Measurements from ENCODE around the gene OR52A1.

Gene OR52A1

DNA sequence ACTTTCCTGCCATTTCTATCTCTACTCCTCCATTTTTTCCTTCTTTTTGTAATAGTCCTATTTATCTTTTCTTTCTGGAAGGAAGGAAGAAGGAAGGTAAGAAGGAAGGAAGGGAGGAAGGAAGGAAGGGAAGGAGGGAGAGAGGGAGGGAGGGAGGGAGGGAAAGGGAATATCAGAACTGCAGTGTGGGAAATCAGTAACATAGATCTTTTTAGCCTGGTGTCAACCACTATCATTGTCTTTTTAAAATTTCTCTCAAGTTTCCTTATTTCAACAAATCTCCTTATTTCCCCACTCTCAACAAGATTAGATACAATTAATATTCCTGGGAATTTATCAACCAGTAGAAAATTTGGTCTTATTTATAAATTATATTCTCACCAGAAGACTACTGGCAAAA is 51.5 kb downstream of the OR52A1 start:
- Histone ChIP-seq H3K4me3 (ENCODE audit: low read depth, low read length) (no peak overlapping the region), H3K4me1 (ENCODE audit: control insufficient read depth, insufficient read depth, low read length) (no peaks in the 10 kb centered on the region), H3K27ac (ENCODE audit: extremely low read depth, low read depth, low read length) (no peak overlapping the region), H3K36me3 (ENCODE audit: control insufficient read depth in 2 of 2, insufficient read depth in 1 of 2, low read length in 2 of 2) (no peaks in the 10 kb centered on the region), H3K9me3 (ENCODE audit: control insufficient read depth, insufficient read depth, low read depth, low read length) (no peaks in the 10 kb centered on the region)
- no peak for TF ChIP-seq FEZF1 (tag by site-specific recombination; IDR thresholded peaks at IDR 0.05)
- TF ChIP-seq ZBTB17 (tag by site-specific recombination; IDR thresholded peaks at IDR 0.05) = no peak
- TF ChIP-seq ZNF623 (tag by site-specific recombination; IDR thresholded peaks at IDR 0.05) = no peak
- TF ChIP-seq, protein P1, sequence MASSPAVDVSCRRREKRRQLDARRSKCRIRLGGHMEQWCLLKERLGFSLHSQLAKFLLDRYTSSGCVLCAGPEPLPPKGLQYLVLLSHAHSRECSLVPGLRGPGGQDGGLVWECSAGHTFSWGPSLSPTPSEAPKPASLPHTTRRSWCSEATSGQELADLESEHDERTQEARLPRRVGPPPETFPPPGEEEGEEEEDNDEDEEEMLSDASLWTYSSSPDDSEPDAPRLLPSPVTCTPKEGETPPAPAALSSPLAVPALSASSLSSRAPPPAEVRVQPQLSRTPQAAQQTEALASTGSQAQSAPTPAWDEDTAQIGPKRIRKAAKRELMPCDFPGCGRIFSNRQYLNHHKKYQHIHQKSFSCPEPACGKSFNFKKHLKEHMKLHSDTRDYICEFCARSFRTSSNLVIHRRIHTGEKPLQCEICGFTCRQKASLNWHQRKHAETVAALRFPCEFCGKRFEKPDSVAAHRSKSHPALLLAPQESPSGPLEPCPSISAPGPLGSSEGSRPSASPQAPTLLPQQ (tag by site-specific recombination; IDR thresholded peaks at IDR 0.05) = no peak
- no peak for TF ChIP-seq TRIM28 (IDR thresholded peaks at IDR 0.05; ENCODE audit: borderline replicate concordance, low read length)
- TF ChIP-seq, protein P2, sequence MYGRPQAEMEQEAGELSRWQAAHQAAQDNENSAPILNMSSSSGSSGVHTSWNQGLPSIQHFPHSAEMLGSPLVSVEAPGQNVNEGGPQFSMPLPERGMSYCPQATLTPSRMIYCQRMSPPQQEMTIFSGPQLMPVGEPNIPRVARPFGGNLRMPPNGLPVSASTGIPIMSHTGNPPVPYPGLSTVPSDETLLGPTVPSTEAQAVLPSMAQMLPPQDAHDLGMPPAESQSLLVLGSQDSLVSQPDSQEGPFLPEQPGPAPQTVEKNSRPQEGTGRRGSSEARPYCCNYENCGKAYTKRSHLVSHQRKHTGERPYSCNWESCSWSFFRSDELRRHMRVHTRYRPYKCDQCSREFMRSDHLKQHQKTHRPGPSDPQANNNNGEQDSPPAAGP (tag by site-specific recombination; IDR thresholded peaks at IDR 0.05) = no peak
- POLR2A ChIA-PET = no interaction called here
- CTCF ChIA-PET = no interaction called here

DNA sequence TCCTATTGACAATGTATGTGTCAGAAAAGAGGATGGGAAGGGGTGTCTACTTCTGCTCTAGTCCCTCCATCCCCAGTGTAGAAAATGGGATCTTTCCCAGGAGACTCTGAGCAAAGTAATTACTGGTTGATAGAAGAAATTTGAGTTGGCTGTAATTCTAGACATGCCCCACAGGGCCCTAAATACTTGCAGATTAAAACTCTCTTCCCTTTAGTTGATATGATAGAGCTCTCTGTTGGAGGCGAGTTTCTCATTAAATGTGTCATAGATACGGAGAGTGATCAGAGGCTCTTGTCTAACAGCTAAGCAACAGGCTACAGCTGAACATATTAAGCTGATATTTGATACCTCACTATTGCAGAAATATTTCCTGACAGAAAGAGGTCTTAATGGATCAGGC is 52.3 kb downstream of the OR52A1 start:
- TF ChIP-seq ZNF529 (tag by site-specific recombination; IDR thresholded peaks at IDR 0.05; ENCODE audit: insufficient replicate concordance) = no peak
- TF ChIP-seq, protein P3, sequence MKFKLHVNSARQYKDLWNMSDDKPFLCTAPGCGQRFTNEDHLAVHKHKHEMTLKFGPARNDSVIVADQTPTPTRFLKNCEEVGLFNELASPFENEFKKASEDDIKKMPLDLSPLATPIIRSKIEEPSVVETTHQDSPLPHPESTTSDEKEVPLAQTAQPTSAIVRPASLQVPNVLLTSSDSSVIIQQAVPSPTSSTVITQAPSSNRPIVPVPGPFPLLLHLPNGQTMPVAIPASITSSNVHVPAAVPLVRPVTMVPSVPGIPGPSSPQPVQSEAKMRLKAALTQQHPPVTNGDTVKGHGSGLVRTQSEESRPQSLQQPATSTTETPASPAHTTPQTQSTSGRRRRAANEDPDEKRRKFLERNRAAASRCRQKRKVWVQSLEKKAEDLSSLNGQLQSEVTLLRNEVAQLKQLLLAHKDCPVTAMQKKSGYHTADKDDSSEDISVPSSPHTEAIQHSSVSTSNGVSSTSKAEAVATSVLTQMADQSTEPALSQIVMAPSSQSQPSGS (tag by site-specific recombination; IDR thresholded peaks at IDR 0.05; ENCODE audit: low read depth) = no peak
- TF ChIP-seq ZNF548 (tag by site-specific recombination; IDR thresholded peaks at IDR 0.05) = no peak
- TF ChIP-seq ZFHX2 (tag by site-specific recombination; conservative IDR thresholded peaks at IDR 0.05) = no peak
- TF ChIP-seq ZNF768 (tag by site-specific recombination; IDR thresholded peaks at IDR 0.05) = no peak
- TF ChIP-seq ZBTB1 (tag by site-specific recombination; IDR thresholded peaks at IDR 0.05) = no peak
- no peak for TF ChIP-seq GLIS2 (tag by site-specific recombination; IDR thresholded peaks at IDR 0.05)
- no peak for TF ChIP-seq ZNF239 (tag by site-specific recombination; IDR thresholded peaks at IDR 0.05)
- TF ChIP-seq, protein P4, sequence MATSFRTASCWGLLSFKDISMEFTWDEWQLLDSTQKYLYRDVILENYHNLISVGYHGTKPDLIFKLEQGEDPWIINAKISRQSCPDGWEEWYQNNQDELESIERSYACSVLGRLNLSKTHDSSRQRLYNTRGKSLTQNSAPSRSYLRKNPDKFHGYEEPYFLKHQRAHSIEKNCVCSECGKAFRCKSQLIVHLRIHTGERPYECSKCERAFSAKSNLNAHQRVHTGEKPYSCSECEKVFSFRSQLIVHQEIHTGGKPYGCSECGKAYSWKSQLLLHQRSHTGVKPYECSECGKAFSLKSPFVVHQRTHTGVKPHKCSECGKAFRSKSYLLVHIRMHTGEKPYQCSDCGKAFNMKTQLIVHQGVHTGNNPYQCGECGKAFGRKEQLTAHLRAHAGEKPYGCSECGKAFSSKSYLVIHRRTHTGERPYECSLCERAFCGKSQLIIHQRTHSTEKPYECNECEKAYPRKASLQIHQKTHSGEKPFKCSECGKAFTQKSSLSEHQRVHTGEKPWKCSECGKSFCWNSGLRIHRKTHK (tag by site-specific recombination; IDR thresholded peaks at IDR 0.05) = no peak
- no peak for TF ChIP-seq ZBTB21 (tag by site-specific recombination; IDR thresholded peaks at IDR 0.05)
- TF ChIP-seq ZNF184 (tag by site-specific recombination; IDR thresholded peaks at IDR 0.05) = no peak
- no peaks in the 10 kb centered on the region for H3K9me3 ChIP-seq (ENCODE audit: control insufficient read depth, insufficient read depth, low read depth, low read length)
- POLR2A ChIA-PET = no interaction called here
- CTCF ChIA-PET = no interaction called here
- no peaks in the 10 kb centered on the region for H3K4me1 ChIP-seq (ENCODE audit: control insufficient read depth, insufficient read depth, low read length)
- no peak overlapping the region for H3K4me3 ChIP-seq (ENCODE audit: low read depth, low read length)
- H3K36me3 ChIP-seq (ENCODE audit: control insufficient read depth in 2 of 2, insufficient read depth in 1 of 2, low read length in 2 of 2) = no peaks in the 10 kb centered on the region
- no peak overlapping the region for H3K27ac ChIP-seq (ENCODE audit: extremely low read depth, low read depth, low read length)

DNA sequence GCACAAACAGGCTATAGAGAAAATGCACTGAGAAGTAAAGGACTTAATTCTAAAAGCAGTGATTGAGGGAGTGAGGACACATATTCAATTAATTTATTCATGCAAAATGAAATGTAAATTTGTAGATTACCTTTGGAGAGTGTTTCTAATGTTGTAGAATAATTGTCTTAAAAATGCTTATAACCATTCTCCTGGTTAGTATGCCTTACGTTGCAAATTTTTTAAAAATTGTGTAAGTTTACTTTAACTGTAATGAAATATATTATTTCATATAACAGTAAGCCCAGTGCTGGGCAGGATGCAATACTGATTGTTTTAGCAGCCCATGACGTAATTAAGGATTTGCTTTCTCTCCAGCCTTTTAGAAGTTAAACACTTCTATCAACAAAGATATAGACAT is 58.5 kb downstream of the OR52A1 start:
- ChIA-PET POLR2A (no interaction called here), CTCF (no interaction called here)
- Histone ChIP-seq H3K36me3 (ENCODE audit: control insufficient read depth in 2 of 2, insufficient read depth in 1 of 2, low read length in 2 of 2) (no peaks in the 10 kb centered on the region), H3K27ac (ENCODE audit: extremely low read depth, low read depth, low read length) (no peak overlapping the region), H3K4me1 (ENCODE audit: control insufficient read depth, insufficient read depth, low read length) (no peaks in the 10 kb centered on the region), H3K9me3 (ENCODE audit: control insufficient read depth, insufficient read depth, low read depth, low read length) (no peaks in the 10 kb centered on the region), H3K4me3 (ENCODE audit: low read depth, low read length) (no peak overlapping the region)
- TF ChIP-seq ZNF548 (tag by site-specific recombination; IDR thresholded peaks at IDR 0.05) (no peak), ZNF391 (tag by site-specific recombination; IDR thresholded peaks at IDR 0.05; ENCODE audit: borderline replicate concordance, low read depth) (no peak), ZNF239 (tag by site-specific recombination; IDR thresholded peaks at IDR 0.05) (no peak), ZNF16 (tag by site-specific recombination; IDR thresholded peaks at IDR 0.05; ENCODE audit: low read depth) (no peak), SETDB1 (IDR thresholded peaks at IDR 0.05; ENCODE audit: insufficient read length, low read length) (no peak)
